Breast epithelium (tissue), 4 donors: ENCODE measurements around the gene PSAP. TPM values are rescaled to one million over a fixed set of nuclear protein-coding genes. Genes with fewer than 3 reads are reported as not detected.
A peak's percentile ranks its signal among the peaks of the same experiment; 100 is the strongest.
"Not testable (repeated sequence)": the region's sequence is repeated elsewhere in the genome, so short reads cannot be mapped to it uniquely, and the experiment has no call there.

Source experiments
- DNase-seq, 2 donors: peaks; one replicate each; pipeline ENCODE4 v3.0.0-alpha.2; 2019; ENCODE audit warnings: low spot score in 2 of 2
- H3K27ac ChIP-seq, 2 donors: fragments of 200-600 bp; sonication (generic) in 1 of 2; one replicate each; pipeline ENCODE4 v1.5.1; 2016 to 2019; ENCODE audit warnings: mild to moderate bottlenecking in 1 of 2
- H3K27me3 ChIP-seq, 2 donors: fragments of 200-600 bp; sonication (generic) in 1 of 2; one replicate each; pipeline versions ENCODE4 v1.5.1 to v1.6.0; 2017 to 2019; ENCODE audit warnings: control low read depth in 1 of 2, mild to moderate bottlenecking in 1 of 2
- H3K36me3 ChIP-seq: fragments of 200-600 bp; one replicate; pipeline ENCODE4 v1.5.1; 2019
- H3K4me1 ChIP-seq, 2 donors: fragments of 200-600 bp; sonication (generic); one replicate each; pipeline ENCODE4 v1.5.1; 2016 to 2019; ENCODE audit warnings: control low read depth in 1 of 2
- H3K4me3 ChIP-seq, 3 donors: fragments of 200-600 bp; sonication (generic); 1 replicate in 2 of 3; 2 replicates in 1 of 3; pipeline ENCODE4 v1.5.1; 2016 to 2019; ENCODE audit warnings: mild to moderate bottlenecking in 3 of 3, moderate library complexity in 2 of 3
- H3K9me3 ChIP-seq, 2 donors: fragments of 200-600 bp; sonication (generic) in 1 of 2; one replicate each; pipeline ENCODE4 v1.5.1; 2016 to 2019; ENCODE audit warnings: control low read depth in 1 of 2
- POLR2A ChIP-seq: fragments of 450-650 bp; IDR thresholded peaks from one replicate; pipeline ENCODE4 v1.6.1; 2016; ENCODE audit warnings: antibody characterized with exemption, mild to moderate bottlenecking, moderate library complexity
- POLR2AphosphoS5 ChIP-seq, 3 donors: sonication (generic); formaldehyde crosslinking; IDR thresholded peaks; one replicate each; pipeline ENCODE4 v1.6.1; 2017; ENCODE audit warnings: antibody characterized with exemption in 3 of 3
- intact Hi-C: fragments of 100-400 bp; cut with DNase I; formaldehyde crosslinking; loops from one replicate; pipeline ENCODE4 v1.15.1; 2023; ENCODE audit warnings: low total_unique reads
- total RNA-seq, 3 donors: library from RNA; depleted of rRNA; stranded (reverse); fragments of >200 nt; gene quantifications; one replicate each; pipeline ENCODE4 v1.1.0, GENCODE V29; 2016
- TF ChIP-seq, protein P1 (sequence below), 3 donors: fragments of 450-650 bp; IDR thresholded peaks; one replicate each; pipeline ENCODE4 v1.5.1; 2016 to 2017; ENCODE audit warnings: antibody characterized with exemption in 3 of 3, mild to moderate bottlenecking in 3 of 3, moderate library complexity in 3 of 3

PSAP gene
- 1,000 to 10,000 TPM in 1 of 3 donors, 100 to 1,000 TPM in 2; 623 to 1,873 (median 945) TPM for total RNA-seq

GRCh38 chr10:71850743-71851464 lies at the start of gene PSAP:
PSAP (minus strand) TSS chr10:71851251; CDS start chr10:71851221, 30 bp downstream.
- DNase-seq = peak; percentile 98 to 99
- peak; percentile 97 for TF ChIP-seq POLR2A
- TF ChIP-seq, protein P1, sequence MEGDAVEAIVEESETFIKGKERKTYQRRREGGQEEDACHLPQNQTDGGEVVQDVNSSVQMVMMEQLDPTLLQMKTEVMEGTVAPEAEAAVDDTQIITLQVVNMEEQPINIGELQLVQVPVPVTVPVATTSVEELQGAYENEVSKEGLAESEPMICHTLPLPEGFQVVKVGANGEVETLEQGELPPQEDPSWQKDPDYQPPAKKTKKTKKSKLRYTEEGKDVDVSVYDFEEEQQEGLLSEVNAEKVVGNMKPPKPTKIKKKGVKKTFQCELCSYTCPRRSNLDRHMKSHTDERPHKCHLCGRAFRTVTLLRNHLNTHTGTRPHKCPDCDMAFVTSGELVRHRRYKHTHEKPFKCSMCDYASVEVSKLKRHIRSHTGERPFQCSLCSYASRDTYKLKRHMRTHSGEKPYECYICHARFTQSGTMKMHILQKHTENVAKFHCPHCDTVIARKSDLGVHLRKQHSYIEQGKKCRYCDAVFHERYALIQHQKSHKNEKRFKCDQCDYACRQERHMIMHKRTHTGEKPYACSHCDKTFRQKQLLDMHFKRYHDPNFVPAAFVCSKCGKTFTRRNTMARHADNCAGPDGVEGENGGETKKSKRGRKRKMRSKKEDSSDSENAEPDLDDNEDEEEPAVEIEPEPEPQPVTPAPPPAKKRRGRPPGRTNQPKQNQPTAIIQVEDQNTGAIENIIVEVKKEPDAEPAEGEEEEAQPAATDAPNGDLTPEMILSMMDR (IDR thresholded peaks at IDR 0.05) = peak in 2 of 3 donors; percentile 3 to 16
- peak; percentile 98 to 99 (median 98) for TF ChIP-seq POLR2AphosphoS5 (IDR thresholded peaks at IDR 0.05)
- Histone ChIP-seq H3K27ac (peak within 1 kb of the TSS; percentile 98 to 99), H3K36me3 (no peaks in the 10 kb centered on the region), H3K4me3 (peak within 1 kb of the TSS; percentile 88 to 100 (median 97)), H3K9me3 (no peaks in the 10 kb centered on the region), H3K4me1 (peaks cover 0 to 3% of the 10 kb centered on the region in 2 donors), H3K27me3 (no peaks in the 10 kb centered on the region)
- intact Hi-C loops = no loop called here

- DNase-seq = no peak
- Histone ChIP-seq H3K9me3 (peaks cover 0 to 5% of the 10 kb centered on the region in 2 donors), H3K4me1 (no peaks in the 10 kb centered on the region), H3K36me3 (no peaks in the 10 kb centered on the region), H3K27me3 (no peaks in the 10 kb centered on the region), H3K4me3 (no peak overlapping the region), H3K27ac (no peak overlapping the region)
- intact Hi-C loops = no loop called here
- TF ChIP-seq POLR2A (no peak), POLR2AphosphoS5 (IDR thresholded peaks at IDR 0.05) (no peak)
- TF ChIP-seq, protein P1 (IDR thresholded peaks at IDR 0.05) = no peak
Observed at GRCh38 chr10:71900441-71901180, 49.6 kb upstream of the PSAP start.

DNA sequence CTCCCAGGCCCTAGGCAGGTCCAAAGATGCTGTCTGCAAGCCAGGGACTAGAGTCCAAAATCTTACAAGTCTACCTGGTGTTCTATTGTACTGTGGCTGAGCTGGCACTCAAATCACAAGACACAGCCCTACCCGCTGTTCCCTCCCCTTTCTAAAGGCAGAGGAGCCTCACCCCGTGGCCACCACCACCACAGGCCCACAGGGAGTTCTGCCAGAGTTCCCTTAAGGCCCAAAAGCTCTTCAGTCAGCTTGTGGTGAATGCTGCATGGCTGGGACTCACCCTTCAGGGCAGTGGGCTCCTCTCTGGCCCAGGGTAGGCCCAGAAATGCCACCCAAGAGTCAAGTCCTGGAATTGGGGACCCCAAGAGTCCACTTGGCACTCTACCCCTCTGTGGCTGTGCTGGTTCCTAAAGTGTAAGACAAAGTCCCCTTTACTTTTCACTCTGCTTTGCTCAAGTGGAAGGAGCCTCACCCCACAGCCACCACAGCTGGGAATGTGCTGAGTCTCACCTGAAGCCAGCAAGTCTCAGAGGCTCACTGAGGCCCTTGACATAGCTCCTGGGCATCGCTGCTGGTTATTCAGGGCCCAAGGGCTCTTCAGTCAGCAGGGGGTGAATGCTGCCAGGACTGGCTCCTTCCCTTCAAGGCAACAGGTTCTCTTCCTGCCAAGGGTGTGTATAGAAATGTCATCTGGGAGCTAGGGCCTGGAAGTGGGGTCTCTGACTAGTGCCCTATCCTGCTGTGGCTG lies 48.8 kb upstream of the PSAP start:
- peaks cover 0 to 5% of the 10 kb centered on the region in 2 donors for H3K9me3 ChIP-seq
- H3K27ac ChIP-seq = no peak overlapping the region
- no peaks in the 10 kb centered on the region for H3K27me3 ChIP-seq
- H3K4me1 ChIP-seq = no peaks in the 10 kb centered on the region
- no peak overlapping the region for H3K4me3 ChIP-seq
- no peak for DNase-seq
- H3K36me3 ChIP-seq = no peaks in the 10 kb centered on the region
- intact Hi-C loops = no loop called here
- TF ChIP-seq POLR2A = no peak
- no peak for TF ChIP-seq POLR2AphosphoS5 (IDR thresholded peaks at IDR 0.05)
- TF ChIP-seq, protein P1 (IDR thresholded peaks at IDR 0.05) = no peak

DNA sequence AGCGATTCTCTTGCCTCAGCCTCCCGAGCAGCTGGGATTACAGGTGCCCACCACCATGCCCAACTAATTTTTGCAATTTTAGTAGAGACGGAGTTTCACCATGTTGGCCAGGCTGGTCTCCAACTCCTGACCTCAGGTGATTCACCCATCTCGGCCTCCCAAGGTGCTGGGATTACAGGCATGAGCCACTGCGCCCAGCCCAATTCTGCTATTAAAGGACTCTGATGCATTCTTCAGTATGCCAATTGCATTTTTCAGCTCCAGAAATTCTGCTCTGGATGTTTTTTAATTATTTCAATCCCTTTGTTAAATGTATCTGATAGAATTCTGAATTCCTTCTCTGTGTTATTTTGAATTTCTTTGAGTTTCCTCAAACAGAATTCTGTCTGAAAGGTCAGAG lies 47.3 kb upstream of the PSAP start:
- H3K4me3 ChIP-seq, H3K36me3 ChIP-seq, H3K27ac ChIP-seq, H3K27me3 ChIP-seq, H3K4me1 ChIP-seq, intact Hi-C loops, H3K9me3 ChIP-seq, DNase-seq: not testable (repeated sequence)

- no peak overlapping the region for H3K27ac ChIP-seq
- no peaks in the 10 kb centered on the region for H3K27me3 ChIP-seq
- no peaks in the 10 kb centered on the region for H3K4me1 ChIP-seq
- TF ChIP-seq POLR2A (no peak), POLR2AphosphoS5 (IDR thresholded peaks at IDR 0.05) (no peak)
- TF ChIP-seq, protein P1 (IDR thresholded peaks at IDR 0.05) = no peak
- DNase-seq = no peak
- no peaks in the 10 kb centered on the region for H3K36me3 ChIP-seq
- intact Hi-C loops = no loop called here
- peaks cover 0 to 5% of the 10 kb centered on the region in 2 donors for H3K9me3 ChIP-seq
- no peak overlapping the region for H3K4me3 ChIP-seq
Observed at GRCh38 chr10:71893920-71894319, 42.9 kb upstream of the PSAP start.
